Activated T-cell treated with anti-CD3 and anti-CD28 coated beads, Interleukin-2, amount 50 U/mL, for 4 hours (primary cell): ENCODE measurements around the gene TBC1D1. TPM values are rescaled to one million over a fixed set of nuclear protein-coding genes. Genes with fewer than 3 reads are reported as not detected.

ENCODE experiments used
- ATAC-seq, 2 donors: fragments of 200-7000 bp; cut with Tn5 transposase; one replicate each; pipeline ENCODE4 v1.10.0; 2021
- DNase-seq: peaks from one replicate; pipeline ENCODE4 v3.0.0-alpha.2; 2020
- H3K27me3 Mint-ChIP-seq: one replicate; pipeline ENCODE4 v1.8.0; 2021; ENCODE audit warnings: low read depth, mixed read lengths
- H3K36me3 Mint-ChIP-seq: one replicate; pipeline ENCODE4 v1.8.0; 2022; ENCODE audit warnings: mixed read lengths; ENCODE audit not compliant: insufficient read depth
- H3K4me1 Mint-ChIP-seq: one replicate; pipeline ENCODE4 v1.8.0; 2021; ENCODE audit warnings: low read depth, mixed read lengths
- H3K4me3 Mint-ChIP-seq: one replicate; pipeline ENCODE4 v1.8.0; 2021; ENCODE audit warnings: mild to moderate bottlenecking, moderate library complexity, mixed read lengths
- H3K9me3 Mint-ChIP-seq: one replicate; pipeline ENCODE4 v1.8.0; 2021; ENCODE audit warnings: mixed read lengths
- total RNA-seq, 3 donors: library from RNA; stranded (reverse); gene quantifications; one replicate each; pipeline ENCODE4 v1.2.1, GENCODE V29; 2021

TBC1D1 gene
- total RNA-seq, 3 donors from 2014 or later: 29.4 to 42.0 (median 38.8) TPM

DNA sequence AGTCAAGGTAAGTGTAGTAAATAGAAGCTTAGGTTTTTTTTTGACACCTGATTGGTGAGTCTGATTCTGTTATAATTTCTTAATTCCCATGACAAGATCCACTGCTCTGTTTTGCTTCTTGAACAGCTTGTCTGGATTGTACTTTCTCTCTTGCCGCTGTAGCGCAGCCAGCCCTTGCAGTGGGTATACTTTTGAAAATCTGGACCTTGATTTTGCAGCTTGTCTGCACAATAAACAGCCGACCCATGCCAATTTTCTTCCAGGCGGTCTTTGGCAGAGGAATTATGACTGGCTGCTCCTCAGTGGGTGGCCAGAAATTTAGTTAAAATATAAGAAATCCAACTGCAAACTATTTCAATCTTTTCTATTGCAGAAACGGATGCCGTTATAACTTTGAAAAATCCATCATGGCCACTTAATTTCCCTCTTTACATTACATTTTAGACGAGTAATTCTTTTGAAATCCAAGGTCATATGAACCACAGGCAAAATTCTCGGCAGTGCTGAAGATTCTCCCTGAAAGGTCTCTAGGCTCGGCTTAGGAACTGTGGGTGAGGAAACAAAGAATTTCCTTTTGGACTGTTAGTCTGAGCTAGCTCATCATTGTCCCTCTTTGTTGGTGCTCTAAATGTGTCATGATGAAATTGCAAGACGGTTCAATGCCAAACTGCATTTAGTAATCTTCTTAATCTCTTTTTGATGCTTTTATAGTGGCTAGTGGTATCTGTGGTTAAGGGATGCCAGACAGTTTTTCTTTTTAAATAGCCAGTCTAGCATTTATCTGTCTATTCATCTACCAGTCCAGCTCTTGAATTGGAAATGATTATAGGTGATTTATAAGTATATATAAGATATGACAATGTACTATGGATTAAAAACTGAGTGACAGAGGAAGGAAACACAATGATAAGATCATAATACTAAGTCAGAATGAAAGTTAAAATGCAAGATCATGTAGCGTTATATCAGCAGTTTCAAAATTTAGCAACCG lies 37.8 kb downstream of the TBC1D1 start:
- ATAC-seq: peak; percentile 51 to 71
- peaks cover 3% of the 10 kb centered on the region for H3K9me3 Mint-ChIP-seq
- peaks cover 10% of the 10 kb centered on the region for H3K36me3 Mint-ChIP-seq
- H3K4me1 Mint-ChIP-seq: peaks cover 30% of the 10 kb centered on the region
- DNase-seq: no peak
- H3K27me3 Mint-ChIP-seq: no peaks in the 10 kb centered on the region
- no peak overlapping the region for H3K4me3 Mint-ChIP-seq

GRCh38 chr4:37934096-37934495 lies 43.2 kb downstream of the TBC1D1 start:
- Mint-ChIP-seq H3K4me3 (no peak overlapping the region), H3K27me3 (no peaks in the 10 kb centered on the region), H3K4me1 (peaks cover 15% of the 10 kb centered on the region), H3K9me3 (peaks cover 4% of the 10 kb centered on the region), H3K36me3 (peaks cover 23% of the 10 kb centered on the region)
- DNase-seq: no peak
- no peak for ATAC-seq

- H3K27me3 Mint-ChIP-seq: no peaks in the 10 kb centered on the region
- H3K36me3 Mint-ChIP-seq: peaks cover 23% of the 10 kb centered on the region
- H3K4me1 Mint-ChIP-seq: peaks cover 9% of the 10 kb centered on the region
- peaks cover 4% of the 10 kb centered on the region for H3K9me3 Mint-ChIP-seq
- DNase-seq (no peak), ATAC-seq (no peak)
- no peak overlapping the region for H3K4me3 Mint-ChIP-seq
These were observed 43.7 kb downstream of the TBC1D1 start for GRCh38 chr4:37934609-37935008.

DNA sequence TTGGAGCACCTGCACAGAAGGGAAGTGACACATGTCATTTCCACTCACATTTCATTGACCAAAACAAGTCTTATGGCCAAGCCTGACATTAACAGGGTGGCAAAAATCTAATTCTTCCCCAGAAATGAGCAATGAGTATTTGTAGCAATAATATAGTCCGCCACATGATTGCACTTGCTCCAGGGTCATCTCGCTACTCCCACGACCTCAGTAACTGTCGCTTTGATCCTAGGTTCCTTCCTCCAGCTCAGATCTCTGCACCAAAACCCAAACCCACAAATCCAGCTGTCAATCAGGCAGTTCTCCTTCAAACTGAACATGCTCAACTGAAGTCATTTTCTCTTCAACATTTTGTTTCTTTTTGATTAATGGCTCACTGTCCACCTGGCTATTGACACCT lies 44.1 kb downstream of the TBC1D1 start:
- Mint-ChIP-seq H3K36me3 (peaks cover 21% of the 10 kb centered on the region), H3K4me1 (peaks cover 5% of the 10 kb centered on the region), H3K9me3 (peaks cover 4% of the 10 kb centered on the region), H3K27me3 (no peaks in the 10 kb centered on the region), H3K4me3 (no peak overlapping the region)
- no peak for ATAC-seq
- DNase-seq: no peak

GRCh38 chr4:37936889-37937498 lies 46.1 kb downstream of the TBC1D1 start:
- DNase-seq: no peak
- peaks cover 17% of the 10 kb centered on the region for H3K36me3 Mint-ChIP-seq
- no peak for ATAC-seq
- peaks cover 4% of the 10 kb centered on the region for H3K9me3 Mint-ChIP-seq
- no peaks in the 10 kb centered on the region for H3K27me3 Mint-ChIP-seq
- H3K4me1 Mint-ChIP-seq: peaks cover 20% of the 10 kb centered on the region
- no peak overlapping the region for H3K4me3 Mint-ChIP-seq

- DNase-seq: no peak
- Mint-ChIP-seq H3K9me3 (peaks cover 4% of the 10 kb centered on the region), H3K27me3 (no peaks in the 10 kb centered on the region), H3K4me3 (no peak overlapping the region), H3K36me3 (peaks cover 17% of the 10 kb centered on the region), H3K4me1 (peaks cover 21% of the 10 kb centered on the region)
- ATAC-seq: no peak
These were observed 47.3 kb downstream of the TBC1D1 start for GRCh38 chr4:37938208-37938607.

GRCh38 chr4:37946503-37947179 lies 55.8 kb downstream of the TBC1D1 start:
- no peak for DNase-seq
- H3K4me1 Mint-ChIP-seq: peaks cover 31% of the 10 kb centered on the region
- ATAC-seq: no peak
- peaks cover 16% of the 10 kb centered on the region for H3K36me3 Mint-ChIP-seq
- H3K9me3 Mint-ChIP-seq: no peaks in the 10 kb centered on the region
- no peak overlapping the region for H3K4me3 Mint-ChIP-seq
- no peaks in the 10 kb centered on the region for H3K27me3 Mint-ChIP-seq

- no peak for DNase-seq
These were observed 57.7 kb downstream of the TBC1D1 start for GRCh38 chr4:37948542-37948941.

DNA sequence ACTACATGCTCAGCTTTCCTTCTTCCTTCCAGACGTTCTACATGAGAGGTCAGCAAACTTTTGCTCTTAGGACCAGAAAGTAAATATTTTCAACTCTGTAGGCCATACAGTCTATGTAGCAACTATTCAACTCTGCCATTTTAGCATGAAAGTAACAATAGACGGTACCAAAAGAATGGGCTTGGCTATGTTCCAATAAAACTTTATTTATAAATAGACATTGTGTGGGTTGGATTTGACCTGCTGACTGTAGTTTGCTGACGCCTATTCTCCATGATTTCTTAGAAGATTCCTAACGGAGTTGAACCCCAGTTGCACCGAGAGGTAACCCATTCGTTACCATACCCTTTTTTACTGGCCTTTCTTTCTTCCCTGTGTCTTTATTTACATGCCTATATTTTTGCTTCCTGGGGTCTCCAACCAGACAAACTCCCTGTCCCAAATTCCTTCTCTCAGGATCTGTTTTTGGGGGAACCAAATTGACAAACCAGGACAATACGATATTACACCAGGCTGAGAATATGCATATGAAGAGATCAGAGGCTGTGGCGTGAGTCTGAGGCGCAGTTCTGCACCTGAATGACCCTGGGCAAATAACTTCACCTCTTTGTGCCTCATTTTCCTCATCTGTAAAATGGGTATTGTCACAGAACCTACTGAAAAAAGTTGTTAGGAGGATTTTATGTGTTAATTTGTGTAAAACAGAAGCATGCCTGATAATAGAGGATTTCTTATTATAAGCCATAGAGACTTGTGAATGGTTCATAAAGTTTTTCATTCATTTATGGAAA lies 58.9 kb downstream of the TBC1D1 start:
- ATAC-seq: no peak
- Mint-ChIP-seq H3K36me3 (peaks cover 25% of the 10 kb centered on the region), H3K4me1 (peaks cover 30% of the 10 kb centered on the region), H3K27me3 (no peaks in the 10 kb centered on the region), H3K9me3 (no peaks in the 10 kb centered on the region), H3K4me3 (no peak overlapping the region)
- no peak for DNase-seq

More at GRCh38 chr4:37948542-37948941, 57.7 kb downstream of the TBC1D1 start:
- no peaks in the 10 kb centered on the region for H3K27me3 Mint-ChIP-seq
- peak in 1 of 2 donors; percentile 28 for ATAC-seq
- peaks cover 25% of the 10 kb centered on the region for H3K36me3 Mint-ChIP-seq
- no peak overlapping the region for H3K4me3 Mint-ChIP-seq
- peaks cover 24% of the 10 kb centered on the region for H3K4me1 Mint-ChIP-seq
- no peaks in the 10 kb centered on the region for H3K9me3 Mint-ChIP-seq

- peaks cover 21% of the 10 kb centered on the region for H3K36me3 Mint-ChIP-seq
- H3K27me3 Mint-ChIP-seq: no peaks in the 10 kb centered on the region
- no peak for DNase-seq
- no peak overlapping the region for H3K4me3 Mint-ChIP-seq
- ATAC-seq: no peak
- peaks cover 21% of the 10 kb centered on the region for H3K4me1 Mint-ChIP-seq
- H3K9me3 Mint-ChIP-seq: no peaks in the 10 kb centered on the region
These were observed 60.8 kb downstream of the TBC1D1 start for GRCh38 chr4:37951461-37952352.

DNA sequence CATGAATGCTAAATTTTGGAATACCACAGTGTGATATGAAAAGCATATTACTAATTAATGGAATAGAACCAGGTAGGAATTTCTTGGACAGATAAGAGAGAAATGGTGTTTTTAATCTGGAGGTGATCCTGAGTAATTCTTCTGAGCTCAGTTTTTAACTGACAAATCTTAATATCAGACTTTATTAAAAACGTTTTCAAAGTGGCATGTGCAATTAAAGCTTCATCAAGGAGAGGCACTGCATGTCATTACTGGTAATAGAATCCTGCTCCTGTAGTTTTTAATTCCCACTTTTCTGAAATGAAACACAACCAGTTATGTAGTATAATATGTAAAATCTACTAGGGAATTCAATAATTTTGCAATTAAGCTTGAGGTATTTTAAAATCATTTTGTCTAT lies 62.3 kb downstream of the TBC1D1 start:
- Mint-ChIP-seq H3K4me1 (peaks cover 15% of the 10 kb centered on the region), H3K9me3 (no peaks in the 10 kb centered on the region), H3K27me3 (no peaks in the 10 kb centered on the region), H3K36me3 (peaks cover 17% of the 10 kb centered on the region), H3K4me3 (no peak overlapping the region)
- DNase-seq: no peak
- ATAC-seq: no peak

- Mint-ChIP-seq H3K9me3 (no peaks in the 10 kb centered on the region), H3K4me3 (no peak overlapping the region), H3K27me3 (no peaks in the 10 kb centered on the region), H3K36me3 (peaks cover 21% of the 10 kb centered on the region), H3K4me1 (peaks cover 13% of the 10 kb centered on the region)
- no peak for DNase-seq
- peak; percentile 55 to 61 for ATAC-seq
These were observed 62.9 kb downstream of the TBC1D1 start for GRCh38 chr4:37953620-37954293.

DNA sequence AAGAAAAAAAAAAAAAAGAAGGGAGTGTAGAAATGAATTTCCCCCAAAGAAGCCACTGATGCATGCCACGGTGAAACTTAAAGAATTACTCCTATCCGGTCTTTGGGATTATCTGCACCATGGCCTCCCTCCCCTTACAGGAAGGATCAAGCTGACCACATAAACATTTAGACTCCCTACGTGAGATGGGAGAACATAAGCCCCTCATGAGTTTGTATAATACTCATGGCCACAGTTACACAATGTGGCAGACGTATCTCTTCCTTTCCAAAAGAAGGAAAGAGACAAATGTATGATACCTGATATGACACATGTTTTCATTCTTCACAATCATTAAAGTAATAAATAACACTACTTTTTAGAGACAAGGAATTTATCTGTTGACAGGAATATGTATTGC lies 66.1 kb downstream of the TBC1D1 start:
- Mint-ChIP-seq H3K9me3 (no peaks in the 10 kb centered on the region), H3K27me3 (no peaks in the 10 kb centered on the region), H3K4me1 (peaks cover 11% of the 10 kb centered on the region), H3K4me3 (no peak overlapping the region), H3K36me3 (peaks cover 17% of the 10 kb centered on the region)
- no peak for DNase-seq
- ATAC-seq: no peak
